ENCODE measurements around the gene NLE1. TPM values are rescaled to one million over a fixed set of nuclear protein-coding genes. Genes with fewer than 3 reads are reported as not detected.

NLE1 gene
- total and polyA plus RNA-seq, 2 of the 8 experiments (the other 6 are each of a cell fraction or from before 2014, with no cell fraction given) = 50.4 to 51.5 TPM

GRCh38 chr17:35104844-35105450, 37.2 kb downstream of the NLE1 start:
- Histone ChIP-seq H3K56ac (replicated peaks; ENCODE audit: insufficient read length, low read depth, low read length) (no peak overlapping the region), H3K79me1 (ENCODE audit: low read depth, low read length) (peaks cover 2% of the 10 kb centered on the region; the same call in 1 of the 2 replicates), H3K9ac (replicated peaks in 1 of 4; ENCODE audit: extremely low read depth in 1 of 4, low read depth in 3 of 4, low read length in 3 of 4) (no peak overlapping the region), H3K36me3 (ENCODE audit: control insufficient read depth in 2 of 4, insufficient read depth in 4 of 4, low read length in 3 of 4) (peaks cover 6 to 9% (median 7%) of the 10 kb centered on the region in 4 experiments; a peak in 5 of 8 replicates), H4K91ac (replicated peaks; ENCODE audit: insufficient read length, low read length) (no peak overlapping the region), H4K20me1 (replicated peaks in 1 of 2; ENCODE audit: control insufficient read depth in 1 of 2, insufficient read depth in 2 of 2, low read length in 2 of 2) (no peaks in the 10 kb centered on the region), H3K4me3 (ENCODE audit: extremely low read depth in 1 of 4, insufficient read depth in 2 of 4, low read depth in 3 of 4, low read length in 4 of 4) (no peak overlapping the region), H4K8ac (ENCODE audit: extremely low read depth, insufficient read depth, low read length) (no peak overlapping the region), H3K14ac (ENCODE audit: insufficient read length) (no peak overlapping the region), H3K27ac (ENCODE audit: low read depth, low read length) (no peak overlapping the region), H3K79me2 (ENCODE audit: control insufficient read depth in 1 of 2, insufficient read depth in 2 of 2, low read length in 2 of 2) (no peaks in the 10 kb centered on the region), H3K27me3 (replicated peaks in 1 of 4; ENCODE audit: control insufficient read depth in 3 of 4, extremely low read depth in 1 of 4, insufficient read depth in 3 of 4, low read length in 3 of 4) (no peaks in the 10 kb centered on the region), H3K18ac (ENCODE audit: extremely low read depth, low read length) (no peak overlapping the region), H3K23me2 (ENCODE audit: low read depth, low read length) (no peaks in the 10 kb centered on the region), H3K9me3 (ENCODE audit: insufficient read depth in 2 of 2, low read depth in 1 of 2, low read length in 1 of 2) (no peaks in the 10 kb centered on the region), H3K4me2 (ENCODE audit: insufficient read depth in 1 of 2, low read depth in 2 of 2, low read length in 2 of 2) (no peak overlapping the region), H2BK20ac (ENCODE audit: low read length) (no peak overlapping the region), H2AFZ (ENCODE audit: low read length) (no peak overlapping the region), H2BK5ac (ENCODE audit: low read depth, low read length) (no peak overlapping the region), H2BK12ac (ENCODE audit: low read depth, low read length) (no peak overlapping the region), H3K4me1 (replicated peaks in 1 of 4; ENCODE audit: control insufficient read depth in 3 of 4, insufficient read depth in 4 of 4, low read length in 3 of 4) (no peaks in the 10 kb centered on the region), H3K23ac (ENCODE audit: insufficient read length) (no peak overlapping the region), H3K4ac (replicated peaks; ENCODE audit: insufficient read length, low read depth, low read length) (no peak overlapping the region), H2BK120ac (replicated peaks; ENCODE audit: low read depth, low read length) (no peak overlapping the region), H4K5ac (ENCODE audit: insufficient read length, low read depth, low read length) (no peak overlapping the region), H2BK15ac (ENCODE audit: low read length) (no peak overlapping the region), H2AK5ac (ENCODE audit: low read depth, low read length) (no peak overlapping the region)
- no peak for DNase-seq (ENCODE audit: low read depth in 1 of 2, low spot score in 2 of 2)
- WGBS, 2 experiments (ENCODE audit: extremely low coverage in 1 of 2, insufficient coverage in 1 of 2, insufficient read length in 1 of 2, insufficient replicate concordance in 2 of 2, low coverage in 1 of 2, low lambda C conversion rate in 2 of 2, missing lambda C conversion rate in 1 of 2) = 93% methylated on average over 5 of the region's 5 CpGs; no CpG with 5 or more reads in 1 of the 2 experiments
- POLR2A ChIA-PET (ENCODE audit: partially characterized antibody) = interaction anchor here (3.0 kb wide), 1 partner anchor 11 kb away, joined by 15 read pairs; no protein-coding TSS in a partner anchor
- CTCF ChIA-PET (ENCODE audit: partially characterized antibody) = interaction anchor here (1.2 to 2.1 kb wide), 2 partner anchors 10 to 15 kb away, joined by 3 to 9 read pairs; partner anchors contain the start of gene RAD51D
- no peak for FAIRE-seq
- TF ChIP-seq CBX5 (IDR thresholded peaks at IDR 0.05; ENCODE audit: low read depth, low read length) = no peak
- no peak for TF ChIP-seq GTF2F1 (IDR thresholded peaks at IDR 0.05; ENCODE audit: borderline replicate concordance, low read depth, low read length)
- TF ChIP-seq RXRA (IDR thresholded peaks at IDR 0.05; ENCODE audit: insufficient read depth, low read depth, low read length) = no peak
- no peak for TF ChIP-seq SP1 (IDR thresholded peaks at IDR 0.05; ENCODE audit: low read depth, low read length)
- TF ChIP-seq RFX5 (IDR thresholded peaks at IDR 0.05; ENCODE audit: borderline replicate concordance, low read depth, low read length) = no peak
- no peak for TF ChIP-seq YY1 (IDR thresholded peaks at IDR 0.05; ENCODE audit: low read depth, low read length)
- no peak for TF ChIP-seq POU5F1 (IDR thresholded peaks at IDR 0.05; ENCODE audit: low read depth, low read length)
